Esophagus muscularis mucosa (tissue), 4 donors: ENCODE results near the gene KRTAP16-1.

ENCODE experiments used
- EP300 ChIP-seq: sonication (generic); formaldehyde crosslinking; IDR thresholded peaks from one replicate; pipeline ENCODE4 v1.6.1; 2017; ENCODE audit warnings: antibody characterized with exemption
- POLR2A ChIP-seq: fragments of 450-650 bp; IDR thresholded peaks from one replicate; pipeline ENCODE4 v1.6.1; 2017; ENCODE audit warnings: antibody characterized with exemption, moderate library complexity, mild to moderate bottlenecking, low read depth
- POLR2AphosphoS5 ChIP-seq, 2 donors: sonication (generic); formaldehyde crosslinking; IDR thresholded peaks; one replicate each; pipeline ENCODE4 v1.6.1; 2017; ENCODE audit warnings: antibody characterized with exemption in 2 of 2
- TF ChIP-seq, protein P1 (sequence below), 3 experiments: fragments of 200-600 bp in 2 of 3; fragments of 450-650 bp in 1 of 3; sonication (generic) in 2 of 3; IDR thresholded peaks; one replicate each; pipeline ENCODE4 v1.5.1; 2017 to 2019; ENCODE audit warnings: antibody characterized with exemption in 3 of 3, mild to moderate bottlenecking in 2 of 3, moderate library complexity in 1 of 3

DNA sequence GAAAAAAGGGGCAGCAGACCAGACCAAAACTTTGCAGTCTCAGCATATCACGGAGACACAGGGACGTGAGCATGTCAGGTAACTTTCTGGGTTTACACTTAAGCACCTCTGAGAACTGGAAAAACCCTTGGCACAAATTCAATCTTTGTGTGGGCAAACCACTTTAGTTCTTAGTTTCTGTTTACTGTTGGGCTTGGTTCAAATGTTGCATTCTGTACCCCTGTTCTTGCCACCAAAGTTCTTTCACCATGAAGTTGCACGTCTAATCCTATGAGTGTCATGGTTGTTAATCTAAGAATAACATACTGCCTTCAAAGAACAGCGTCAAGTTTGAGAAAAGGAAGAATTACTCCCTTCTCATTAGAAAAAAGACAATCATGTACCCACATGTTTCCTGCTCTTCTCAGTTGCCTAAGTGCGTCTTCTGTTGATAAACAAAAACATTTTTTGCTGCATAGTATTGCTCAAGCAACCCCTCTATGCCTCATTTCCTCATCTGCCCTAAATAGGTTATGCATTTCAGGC lies 29.9 kb upstream of the KRTAP16-1 start:
- TF ChIP-seq, protein P1, sequence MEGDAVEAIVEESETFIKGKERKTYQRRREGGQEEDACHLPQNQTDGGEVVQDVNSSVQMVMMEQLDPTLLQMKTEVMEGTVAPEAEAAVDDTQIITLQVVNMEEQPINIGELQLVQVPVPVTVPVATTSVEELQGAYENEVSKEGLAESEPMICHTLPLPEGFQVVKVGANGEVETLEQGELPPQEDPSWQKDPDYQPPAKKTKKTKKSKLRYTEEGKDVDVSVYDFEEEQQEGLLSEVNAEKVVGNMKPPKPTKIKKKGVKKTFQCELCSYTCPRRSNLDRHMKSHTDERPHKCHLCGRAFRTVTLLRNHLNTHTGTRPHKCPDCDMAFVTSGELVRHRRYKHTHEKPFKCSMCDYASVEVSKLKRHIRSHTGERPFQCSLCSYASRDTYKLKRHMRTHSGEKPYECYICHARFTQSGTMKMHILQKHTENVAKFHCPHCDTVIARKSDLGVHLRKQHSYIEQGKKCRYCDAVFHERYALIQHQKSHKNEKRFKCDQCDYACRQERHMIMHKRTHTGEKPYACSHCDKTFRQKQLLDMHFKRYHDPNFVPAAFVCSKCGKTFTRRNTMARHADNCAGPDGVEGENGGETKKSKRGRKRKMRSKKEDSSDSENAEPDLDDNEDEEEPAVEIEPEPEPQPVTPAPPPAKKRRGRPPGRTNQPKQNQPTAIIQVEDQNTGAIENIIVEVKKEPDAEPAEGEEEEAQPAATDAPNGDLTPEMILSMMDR (IDR thresholded peaks at IDR 0.05): no peak
- TF ChIP-seq POLR2AphosphoS5 (IDR thresholded peaks at IDR 0.05) (no peak), POLR2A (no peak), EP300 (no peak)
